ENCODE results near the gene IGSF8.

- TF ChIP-seq CTCF (IDR thresholded peaks at IDR 0.05) (no peak), POLR2A (IDR thresholded peaks at IDR 0.05) (no peak)
Measured at GRCh38 chr1:160047111-160047991, 51.1 kb downstream of the IGSF8 start.
